22Rv1 (cell line): ENCODE data around the gene GON4L.

Experiments used
- H3K27ac ChIP-seq: fragments of 450-650 bp; 2 replicates; pipeline ENCODE4 v1.5.1; 2017
- ZFX ChIP-seq: fragments of 450-650 bp; IDR thresholded peaks from 2 replicates; pipeline ENCODE4 v1.6.1; 2017; ENCODE audit warnings: antibody characterized with exemption, borderline replicate concordance
- TF ChIP-seq, protein P1 (sequence below): fragments of 450-650 bp; IDR thresholded peaks from 2 replicates; pipeline ENCODE4 v1.5.1; 2017; ENCODE audit warnings: mild to moderate bottlenecking

GON4L gene

GRCh38 chr1:155859234-155859829 lies 2.3 kb upstream of the GON4L start, which contains the start of gene SYT11:
Gene SYT11, plus strand, starts transcription at chr1:155859567. Its CDS starts 195 bp downstream, at chr1:155859762.
- TF ChIP-seq, protein P1, sequence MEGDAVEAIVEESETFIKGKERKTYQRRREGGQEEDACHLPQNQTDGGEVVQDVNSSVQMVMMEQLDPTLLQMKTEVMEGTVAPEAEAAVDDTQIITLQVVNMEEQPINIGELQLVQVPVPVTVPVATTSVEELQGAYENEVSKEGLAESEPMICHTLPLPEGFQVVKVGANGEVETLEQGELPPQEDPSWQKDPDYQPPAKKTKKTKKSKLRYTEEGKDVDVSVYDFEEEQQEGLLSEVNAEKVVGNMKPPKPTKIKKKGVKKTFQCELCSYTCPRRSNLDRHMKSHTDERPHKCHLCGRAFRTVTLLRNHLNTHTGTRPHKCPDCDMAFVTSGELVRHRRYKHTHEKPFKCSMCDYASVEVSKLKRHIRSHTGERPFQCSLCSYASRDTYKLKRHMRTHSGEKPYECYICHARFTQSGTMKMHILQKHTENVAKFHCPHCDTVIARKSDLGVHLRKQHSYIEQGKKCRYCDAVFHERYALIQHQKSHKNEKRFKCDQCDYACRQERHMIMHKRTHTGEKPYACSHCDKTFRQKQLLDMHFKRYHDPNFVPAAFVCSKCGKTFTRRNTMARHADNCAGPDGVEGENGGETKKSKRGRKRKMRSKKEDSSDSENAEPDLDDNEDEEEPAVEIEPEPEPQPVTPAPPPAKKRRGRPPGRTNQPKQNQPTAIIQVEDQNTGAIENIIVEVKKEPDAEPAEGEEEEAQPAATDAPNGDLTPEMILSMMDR: no peak
- no peak for TF ChIP-seq ZFX
- H3K27ac ChIP-seq: peak within 1 kb of the TSS; percentile 70

GRCh38 chr1:155858800-155859233 lies 1.8 kb upstream of the GON4L start:
- TF ChIP-seq, protein P1: no peak
- TF ChIP-seq ZFX: no peak

DNA sequence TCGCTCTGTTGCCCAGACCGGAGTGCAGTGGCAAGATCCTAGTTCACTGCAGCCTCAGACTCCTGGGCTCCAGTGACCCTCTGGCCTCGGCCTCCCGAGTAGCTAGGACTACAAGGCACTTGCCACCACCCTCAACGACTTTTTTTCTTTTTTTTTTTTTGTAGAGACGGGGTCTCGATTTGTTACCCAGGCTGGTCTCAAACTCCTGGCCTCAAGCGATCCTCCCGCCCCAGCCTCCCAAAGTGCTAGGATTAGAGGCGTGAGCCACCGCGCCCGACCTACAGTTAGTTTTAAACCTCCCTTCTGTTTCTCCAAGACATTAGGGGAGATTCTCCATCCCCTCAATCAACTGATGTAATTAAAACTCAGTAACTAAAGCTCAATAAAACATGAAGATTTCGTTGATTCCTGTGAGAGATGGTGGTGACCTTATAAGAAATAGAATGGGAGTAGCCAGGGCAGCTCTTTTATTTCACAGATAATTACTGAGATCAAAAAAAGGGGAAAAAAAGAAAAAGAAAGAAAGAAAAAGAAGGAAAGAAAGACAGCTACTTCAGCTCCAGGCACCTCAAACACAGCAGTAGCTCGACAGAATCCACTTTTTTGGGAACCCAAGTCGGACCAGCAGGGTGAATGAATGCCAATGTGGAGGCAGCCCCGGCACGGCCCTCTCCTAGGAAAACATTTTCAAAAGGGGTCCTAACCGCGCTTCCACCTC lies 598 bp downstream of the GON4L start:
- H3K27ac ChIP-seq: peak overlapping the region; percentile 70
- TF ChIP-seq ZFX: no peak
- TF ChIP-seq, protein P1: no peak

More at GRCh38 chr1:155858800-155859233, 1.8 kb upstream of the GON4L start:
- H3K27ac ChIP-seq: peak overlapping the region; percentile 70

GRCh38 chr1:155850345-155850744 lies 6.7 kb downstream of the GON4L start:
- H3K27ac ChIP-seq: no peak overlapping the region
- TF ChIP-seq ZFX: no peak
- TF ChIP-seq, protein P1: no peak

GRCh38 chr1:155847823-155848529 lies 9.0 kb downstream of the GON4L start:
- TF ChIP-seq, protein P1: no peak
- no peak for TF ChIP-seq ZFX
- no peak overlapping the region for H3K27ac ChIP-seq

DNA sequence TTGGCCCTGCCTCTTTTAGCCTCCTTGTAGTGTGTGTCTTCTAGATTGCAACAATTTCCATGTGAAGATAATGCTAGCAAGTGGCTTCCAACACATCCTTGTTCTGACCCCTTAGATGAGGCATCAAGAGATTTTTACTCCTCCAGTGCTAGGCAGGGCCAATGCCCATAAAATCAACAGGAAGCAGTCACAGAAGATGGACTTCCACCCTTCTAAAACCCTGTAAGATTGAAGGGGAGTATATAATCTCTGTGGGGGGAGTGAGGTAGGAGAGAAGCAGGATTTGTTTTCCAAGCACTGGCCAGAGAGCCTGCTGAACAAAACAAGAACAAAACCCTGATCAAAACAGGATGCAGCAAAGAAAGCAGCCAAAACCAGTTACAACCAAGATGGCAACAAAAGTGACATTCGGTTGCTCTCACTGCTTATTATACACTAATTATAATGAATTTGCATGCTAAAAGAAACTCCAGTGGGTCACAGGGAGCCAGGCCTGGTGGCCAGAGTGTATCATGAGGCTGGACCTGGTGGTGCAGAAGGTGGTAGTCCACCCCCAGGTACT lies 12.1 kb downstream of the GON4L start:
- TF ChIP-seq ZFX: no peak
- TF ChIP-seq, protein P1: no peak
- no peak overlapping the region for H3K27ac ChIP-seq
